NCI-H524 (cell line): ENCODE results near the gene ABCC11.

ENCODE experiments used
- DNase-seq, 2 experiments: peaks; one replicate each; lab custom pipeline; 2025; lab: John Stamatoyannopoulos, UW

Gene ABCC11

GRCh38 chr16:48247311-48247710 is at the start of gene ABCC11:
Gene ABCC11 (minus strand): TSS chr16:48247539. CDS start chr16:48231921, 15,618 bp downstream.
- no peak for DNase-seq

DNA sequence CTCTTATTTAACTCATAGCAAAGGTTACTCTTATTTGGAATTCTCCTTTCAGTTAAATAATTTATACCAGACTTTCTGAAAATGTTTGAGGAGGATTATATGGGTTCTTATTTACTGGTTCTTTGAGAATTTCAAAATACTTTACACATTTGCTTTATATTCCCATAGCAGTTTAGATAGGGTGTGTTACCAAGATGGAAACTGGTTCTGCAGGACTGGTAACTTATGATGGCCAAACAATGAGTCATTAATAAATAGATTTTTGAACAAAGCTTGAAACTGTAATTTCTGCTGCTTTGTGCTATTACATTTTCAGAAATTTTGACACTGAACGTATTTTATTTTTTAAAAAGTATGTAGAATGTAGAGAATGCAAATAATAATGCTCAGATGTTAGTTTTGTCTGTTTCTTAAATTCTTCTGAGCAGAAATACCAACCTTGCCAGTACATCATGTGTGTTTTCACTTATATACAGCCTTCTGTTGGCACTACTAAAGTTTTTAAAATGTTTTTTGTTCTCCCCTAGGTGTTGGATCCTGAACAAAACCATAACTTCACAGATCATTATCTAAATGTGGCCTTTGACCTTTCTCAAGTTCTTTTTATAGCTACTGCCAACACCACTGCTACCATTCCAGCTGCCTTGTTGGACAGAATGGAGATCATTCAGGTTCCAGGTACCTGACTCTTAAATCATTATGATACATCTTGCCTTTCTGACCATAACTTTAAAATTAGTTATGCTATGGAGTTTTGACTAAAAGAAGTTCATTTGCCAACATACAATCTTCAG is 48.3 kb upstream of the ABCC11 start:
- DNase-seq = no peak

DNA sequence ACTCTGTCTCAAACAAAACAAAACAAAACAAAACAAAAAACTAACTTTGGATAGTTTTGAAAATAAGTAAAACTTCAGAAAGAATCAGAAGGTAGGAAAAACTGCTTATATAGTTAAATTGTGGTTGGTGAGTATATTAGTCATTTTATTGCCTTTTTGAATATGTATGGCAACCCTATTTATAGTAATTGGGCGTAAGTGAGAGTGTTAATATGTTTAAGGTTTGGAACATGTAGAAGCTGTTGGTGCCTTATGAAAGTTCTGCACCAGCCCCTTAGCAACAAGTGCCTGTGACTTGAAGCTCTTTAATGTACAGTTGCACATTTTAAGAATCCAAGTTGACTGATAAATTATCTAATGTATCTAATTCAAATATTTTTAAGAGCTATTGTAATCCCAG is 47.4 kb upstream of the ABCC11 start:
- no peak for DNase-seq

GRCh38 chr16:48292452-48292851 is 45.1 kb upstream of the ABCC11 start:
- no peak for DNase-seq

DNA sequence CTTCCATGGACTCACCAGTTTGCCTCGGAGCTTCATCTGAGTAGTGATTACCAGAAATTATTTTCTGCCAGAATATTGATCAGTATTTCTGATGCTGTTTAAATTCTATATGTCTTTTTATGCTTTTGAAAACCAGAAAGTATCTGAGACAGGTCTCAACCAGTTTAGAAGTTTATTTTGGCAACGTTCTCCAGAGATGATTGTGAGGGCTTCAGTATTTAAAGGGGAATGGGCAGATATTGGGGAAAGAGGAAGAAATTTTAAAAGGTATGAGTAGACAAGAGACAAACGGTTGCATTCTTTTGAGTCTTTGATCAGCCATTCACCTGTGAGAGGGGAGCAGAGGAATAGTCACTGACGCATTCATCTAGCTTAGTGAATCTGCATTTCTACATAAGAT is 44.4 kb upstream of the ABCC11 start:
- no peak for DNase-seq

- no peak for DNase-seq
These were observed 44.0 kb upstream of the ABCC11 start for GRCh38 chr16:48291303-48291702.

GRCh38 chr16:48287239-48287638 is 39.9 kb upstream of the ABCC11 start:
- DNase-seq = no peak

- DNase-seq = no peak
These were observed 37.6 kb upstream of the ABCC11 start for GRCh38 chr16:48284772-48285409.

GRCh38 chr16:48282636-48283263 is 35.4 kb upstream of the ABCC11 start:
- DNase-seq = no peak

DNA sequence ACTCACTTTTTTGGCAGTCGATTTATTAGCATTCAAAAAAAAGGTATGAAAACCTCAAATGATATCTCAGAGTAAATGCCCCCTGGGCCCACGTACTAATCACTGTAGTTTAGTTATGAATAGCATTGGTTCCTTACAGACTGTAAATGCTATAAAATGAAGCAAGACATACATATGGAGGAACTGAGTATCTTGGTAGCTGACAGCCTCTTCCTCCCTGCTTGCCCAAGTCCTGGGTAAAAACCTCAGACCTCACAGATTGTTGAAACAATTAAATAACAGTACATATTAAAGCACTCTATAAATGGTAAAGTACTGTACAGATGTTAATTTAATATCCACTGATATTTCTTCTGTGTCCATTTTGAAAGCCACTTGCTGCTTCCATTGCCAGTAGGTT is 33.2 kb upstream of the ABCC11 start:
- no peak for DNase-seq

GRCh38 chr16:48279199-48279598 is 31.9 kb upstream of the ABCC11 start:
- DNase-seq = no peak

- DNase-seq = no peak
These were observed 29.8 kb upstream of the ABCC11 start for GRCh38 chr16:48277158-48277557.

DNA sequence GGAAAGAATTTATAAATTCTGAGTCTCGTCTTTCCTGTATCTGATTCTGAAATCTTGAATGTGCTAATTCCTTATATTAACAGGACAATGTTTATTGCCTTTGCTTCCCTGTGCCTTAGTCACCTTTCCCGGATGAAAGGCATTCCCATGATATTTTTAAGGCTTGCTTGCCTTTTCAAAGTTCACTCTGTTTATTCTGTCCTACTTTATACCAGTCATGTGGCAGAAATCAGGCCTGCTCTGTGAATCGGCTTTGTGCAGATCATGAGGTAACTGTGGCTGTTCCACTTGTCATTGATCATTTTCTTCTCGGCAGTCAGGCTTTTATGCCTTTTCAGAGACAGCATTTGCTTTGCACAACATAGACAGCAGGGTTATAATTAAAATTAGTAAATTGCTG is 28.8 kb upstream of the ABCC11 start:
- DNase-seq = no peak

DNA sequence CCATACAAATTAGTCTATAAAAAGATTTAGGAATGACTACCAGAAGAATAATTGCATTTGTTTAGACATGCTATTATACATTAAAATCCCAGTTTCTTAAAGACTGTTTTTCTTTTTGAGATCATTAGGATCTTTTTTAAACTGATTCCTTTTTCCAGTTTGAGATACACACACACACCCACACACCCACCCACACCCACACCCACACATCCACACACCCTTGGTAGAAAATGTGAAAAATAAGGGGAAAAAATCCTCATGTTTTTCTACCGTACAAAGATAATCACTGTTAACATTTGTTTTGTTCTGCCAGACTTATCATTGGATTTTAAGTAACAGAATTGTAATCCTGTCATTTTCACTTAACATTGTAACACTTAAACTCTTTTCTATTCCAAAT is 27.1 kb upstream of the ABCC11 start:
- DNase-seq = no peak

- DNase-seq = no peak
These were observed 25.6 kb upstream of the ABCC11 start for GRCh38 chr16:48272837-48273421.

GRCh38 chr16:48271728-48272127 is 24.4 kb upstream of the ABCC11 start:
- DNase-seq = no peak

DNA sequence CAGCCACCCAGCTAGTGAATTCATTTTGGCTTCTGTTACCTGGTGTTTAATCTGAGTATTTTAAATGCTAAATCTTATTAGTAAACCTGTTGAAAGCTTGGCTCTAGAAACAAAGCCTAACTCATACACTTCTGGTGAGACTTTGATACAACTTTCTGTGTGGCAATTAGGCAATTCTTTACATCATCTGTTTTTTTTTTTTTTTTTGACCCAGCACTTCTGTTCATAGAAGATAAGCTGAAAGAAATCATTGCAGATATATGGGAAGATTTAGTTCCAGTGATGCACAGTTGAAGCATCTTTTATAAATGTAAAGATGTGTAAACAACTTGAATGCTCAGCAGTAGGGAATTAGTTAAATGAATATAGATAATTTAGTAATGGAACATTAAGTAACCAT is 21.7 kb upstream of the ABCC11 start:
- DNase-seq = no peak

DNA sequence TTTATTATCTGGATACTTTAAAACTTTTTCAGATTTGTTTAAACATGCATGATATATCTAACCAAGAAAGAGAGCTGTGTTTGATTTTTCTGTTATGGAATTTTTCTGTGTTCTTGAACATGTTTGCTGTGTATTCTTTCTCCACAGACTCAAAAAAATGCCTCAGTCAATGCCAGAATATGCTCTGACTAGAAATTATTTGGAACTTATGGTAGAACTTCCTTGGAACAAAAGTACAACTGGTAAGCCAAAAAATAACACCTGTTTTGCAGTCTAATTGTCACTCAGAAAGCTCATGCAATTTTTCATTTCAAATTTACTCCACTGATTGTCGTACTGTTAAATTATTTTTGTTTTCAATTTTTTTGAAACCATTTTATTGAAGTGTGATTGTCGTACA is 15.3 kb upstream of the ABCC11 start:
- no peak for DNase-seq

- no peak for DNase-seq
These were observed 14.2 kb upstream of the ABCC11 start for GRCh38 chr16:48261569-48261968.

- DNase-seq = no peak
These were observed 9.3 kb upstream of the ABCC11 start for GRCh38 chr16:48256579-48257177.

DNA sequence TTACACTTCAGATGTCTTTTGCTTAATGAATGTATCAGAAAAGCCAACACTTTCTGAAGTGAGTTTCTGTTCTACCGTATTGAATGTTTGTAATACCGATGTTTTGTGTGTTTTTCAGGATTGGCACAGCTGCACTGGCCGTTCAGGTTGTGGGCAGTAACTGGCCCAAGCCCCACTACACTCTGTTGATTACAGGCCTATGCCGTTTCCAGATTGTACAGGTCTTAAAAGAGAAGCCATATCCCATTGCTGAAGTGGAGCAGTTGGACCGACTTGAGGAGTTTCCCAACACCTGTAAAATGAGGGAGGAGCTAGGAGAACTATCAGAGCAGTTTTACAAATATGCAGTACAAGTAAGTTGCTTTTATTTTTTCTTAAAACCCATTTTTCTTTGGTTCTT is 4.7 kb upstream of the ABCC11 start:
- DNase-seq = no peak

- no peak for DNase-seq
These were observed 3.4 kb upstream of the ABCC11 start for GRCh38 chr16:48250520-48251278.
